HG02943 (cell line): ENCODE measurements around the gene CATSPER1.

Source experiments
- ATAC-seq: cut with Tn5 transposase; IDR thresholded peaks from one replicate; pipeline ENCODE4 v1.9.1; 2021; ENCODE audit warnings: mild to moderate bottlenecking, low read depth, moderate library complexity; ENCODE audit not compliant: unreplicated experiment

Gene CATSPER1

GRCh38 chr11:65976216-65977176 lies 49.8 kb downstream of the CATSPER1 start:
- no peak for ATAC-seq

- ATAC-seq: no peak
Measured at GRCh38 chr11:65975771-65976170, 50.5 kb downstream of the CATSPER1 start.

- ATAC-seq: no peak
Measured at GRCh38 chr11:65973439-65974110, 52.7 kb downstream of the CATSPER1 start.

- no peak for ATAC-seq
Measured at GRCh38 chr11:65972116-65972515, 54.2 kb downstream of the CATSPER1 start.

GRCh38 chr11:65968600-65969482 lies 57.4 kb downstream of the CATSPER1 start:
- no peak for ATAC-seq

- ATAC-seq: no peak
Measured at GRCh38 chr11:65967329-65967934, 58.8 kb downstream of the CATSPER1 start.
